Cardiac ventricle fibroblast (primary cell): ENCODE measurements around the gene RNF183. TPM values are rescaled to one million over a fixed set of nuclear protein-coding genes. Genes with fewer than 3 reads are reported as not detected.

Experiments
- total RNA-seq: library from RNA; depleted of rRNA; stranded (reverse); fragments of >200 nt; gene quantifications from 2 replicates; pipeline ENCODE4 v1.2.3, GENCODE V29; 2015

RNF183 gene
- not detected in 2 replicates for total RNA-seq

DNA sequence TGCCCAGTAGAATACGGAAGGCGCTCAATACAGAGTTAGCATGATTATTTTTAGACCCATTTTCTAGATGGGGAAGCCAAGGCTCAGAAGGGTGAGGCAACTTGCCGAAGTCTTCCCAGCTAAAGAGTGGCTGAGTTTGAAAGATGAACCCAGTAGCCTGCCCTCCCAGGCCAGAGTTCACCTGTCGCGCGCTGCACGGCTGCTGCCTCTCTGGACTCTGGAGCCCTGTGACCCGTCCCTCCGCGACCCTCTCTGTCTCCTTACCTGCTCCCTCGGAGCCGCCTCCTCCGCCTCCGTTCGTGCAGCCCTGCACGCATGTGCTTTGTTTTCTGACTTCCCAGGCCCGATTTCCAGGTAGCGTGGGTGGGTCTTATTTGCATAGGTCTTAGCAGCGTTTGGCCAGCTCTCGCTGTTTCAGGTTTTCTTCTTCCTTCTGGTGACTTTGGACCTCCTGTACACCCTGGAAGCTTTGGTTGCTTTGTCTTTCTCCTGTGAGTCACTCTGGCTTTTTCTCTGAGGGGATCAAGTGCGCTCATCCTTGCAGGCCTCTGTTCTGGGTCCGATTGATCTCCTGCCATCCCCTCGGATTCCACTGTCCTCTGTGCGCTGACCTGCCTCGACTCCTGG is at the start of gene RNF183:
TSS of gene RNF183 (minus strand) at position 585 of the 627 bp plus-strand sequence. CDS start 5,192 bp downstream, outside the sequence.

DNA sequence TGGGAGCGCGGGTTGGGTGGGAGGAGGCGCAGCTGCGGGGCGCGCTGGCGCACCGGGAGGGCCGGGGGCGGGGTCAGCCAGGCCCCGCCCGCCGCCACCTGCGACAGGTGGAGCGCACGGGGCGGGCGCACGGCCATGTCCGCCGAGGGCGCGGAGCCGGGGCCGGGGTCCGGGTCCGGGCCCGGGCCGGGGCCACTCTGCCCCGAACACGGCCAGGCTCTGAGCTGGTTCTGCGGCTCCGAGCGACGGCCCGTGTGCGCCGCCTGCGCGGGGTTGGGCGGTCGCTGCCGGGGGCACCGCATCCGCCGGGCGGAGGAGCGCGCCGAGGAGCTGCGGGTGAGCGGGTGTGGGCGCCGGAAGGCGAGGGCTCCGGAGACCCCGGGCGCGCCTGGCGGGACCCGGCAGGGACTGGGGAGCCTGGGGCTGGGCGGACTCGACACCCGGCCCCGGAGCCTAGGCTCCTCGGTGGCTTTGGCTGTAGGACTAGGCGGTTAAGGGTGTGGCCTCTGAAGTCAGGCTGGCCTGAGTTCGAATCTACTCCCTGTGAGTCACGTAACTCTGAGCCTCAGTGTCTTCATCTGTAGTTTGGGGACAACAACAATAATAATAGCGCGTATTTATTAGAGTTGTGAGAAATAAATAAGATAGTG is 46.4 kb upstream of the RNF183 start, which contains the start of gene BSPRY:
TSS of gene BSPRY (plus strand) at position 97 of the 650 bp plus-strand sequence. CDS start at position 136, 39 bp downstream.

DNA sequence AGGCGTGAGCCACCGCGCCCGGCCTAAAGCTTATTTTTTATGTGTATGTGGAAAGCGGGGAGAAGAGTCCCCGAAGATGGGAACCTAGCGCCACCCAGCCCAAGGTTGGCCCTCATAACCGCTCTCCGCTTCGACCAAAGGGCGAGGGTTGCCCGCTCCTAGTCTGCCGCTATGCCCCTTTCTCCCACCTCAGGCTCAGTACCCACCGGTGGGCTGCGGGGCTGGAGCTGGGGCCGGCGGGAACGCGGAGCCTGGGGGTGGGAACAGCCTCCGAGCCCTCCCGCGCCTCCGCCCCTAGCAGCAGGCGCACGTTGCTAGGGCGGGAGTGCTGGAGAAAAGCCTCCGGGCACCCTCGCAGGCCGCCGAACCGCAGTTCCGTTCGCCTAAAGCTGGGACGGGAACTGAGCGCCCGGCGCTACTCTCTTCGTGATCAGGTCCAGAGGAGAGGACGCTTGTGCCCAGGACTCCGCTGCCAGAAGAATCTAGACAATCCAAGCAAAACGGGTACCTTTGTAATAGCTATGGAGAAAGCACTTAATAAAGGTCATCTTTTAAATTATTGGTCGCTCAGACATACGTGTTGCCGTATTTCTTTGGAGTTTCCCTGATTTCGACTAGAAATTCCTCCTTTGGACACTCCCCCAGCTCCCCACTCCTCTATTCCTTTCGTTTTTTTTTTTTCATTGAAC is 37.0 kb upstream of the RNF183 start, which contains the start of gene WDR31:
TSS of gene WDR31 (minus strand) at position 265 of the 689 bp plus-strand sequence. CDS start 8,253 bp downstream, outside the sequence.

DNA sequence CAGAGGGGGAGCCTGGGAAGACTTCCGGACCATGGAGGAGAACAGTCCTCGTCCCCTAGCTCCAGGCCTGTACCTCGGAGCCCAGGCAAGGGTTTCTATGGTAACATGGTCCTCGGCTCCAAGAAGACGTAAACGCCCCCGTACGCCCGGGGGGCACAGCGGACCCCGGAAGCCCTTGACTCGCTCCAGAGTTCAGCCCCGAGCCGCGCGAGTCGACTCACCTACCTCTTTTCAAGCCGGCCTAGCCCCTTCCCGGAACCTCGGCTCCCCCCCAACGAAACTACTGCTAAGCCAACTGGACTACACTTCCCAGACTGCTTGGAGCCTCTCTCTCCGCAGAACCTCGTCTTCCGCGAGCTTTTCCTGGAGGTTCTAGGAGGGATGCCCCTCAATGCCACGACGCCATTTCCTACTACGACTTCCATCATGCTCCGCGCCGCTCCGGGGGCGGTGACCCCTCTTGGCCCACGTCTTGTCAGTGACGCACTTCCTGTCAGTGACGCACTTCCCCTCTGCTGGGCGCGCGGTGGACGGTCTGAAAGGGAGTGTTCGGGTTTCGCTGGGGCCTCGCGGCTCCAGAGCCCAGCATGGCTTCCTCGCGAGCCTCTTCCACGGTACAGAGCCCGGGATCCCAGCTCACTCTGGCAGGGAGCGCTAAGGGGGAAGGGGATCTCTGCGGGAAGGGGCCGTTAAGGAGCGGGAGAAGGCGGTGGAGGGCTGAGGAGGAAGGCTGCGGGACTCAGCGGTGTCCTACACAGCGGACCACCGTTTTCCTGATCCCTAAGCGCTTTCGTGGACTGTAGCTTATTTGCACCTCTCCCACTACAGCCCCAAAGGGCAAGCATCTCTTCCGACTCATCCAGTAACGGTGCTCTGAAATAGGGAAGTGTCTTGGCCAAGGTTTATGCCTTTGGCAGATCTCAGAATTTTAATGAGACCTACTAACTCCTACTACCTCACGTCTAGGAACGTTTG is 27.7 kb downstream of the RNF183 start, which contains the start of the genes CDC26 and PRPF4:
TSS of gene CDC26 (minus strand) at position 416 of the 975 bp plus-strand sequence. CDS start 3,065 bp downstream, outside the sequence.
TSS of gene PRPF4 (plus strand) at position 502 of the 975 bp plus-strand sequence. CDS start at position 588, 86 bp downstream.

Other genes starting within 250 kb of the RNF183 start
- 1.1 and 1.4 TPM in 2 replicates for gene ZFP37, start 246.7 kb downstream of the RNF183 start, total RNA-seq
- gene SLC31A2, start 152.4 kb downstream of the RNF183 start, total RNA-seq, result 3.0 and 3.7 TPM in 2 replicates
- 14.3 and 17.8 TPM in 2 replicates for gene FKBP15, start 82.1 kb downstream of the RNF183 start, total RNA-seq
- gene SLC31A1, start 81.8 kb downstream of the RNF183 start, total RNA-seq, result 19.0 and 20.5 TPM in 2 replicates
- gene CDC26, start 27.8 kb downstream of the RNF183 start, total RNA-seq, result 34.8 and 38.0 TPM in 2 replicates
- 16.5 and 19.2 TPM in 2 replicates for gene PRPF4, start 27.7 kb downstream of the RNF183 start, total RNA-seq
- gene WDR31, start 36.9 kb upstream of the RNF183 start, total RNA-seq, result 0.81 and 0.98 TPM in 2 replicates
- gene BSPRY, start 46.2 kb upstream of the RNF183 start, total RNA-seq, result not detected in 2 replicates
- 9.6 and 10.0 TPM in 2 replicates for gene HDHD3, start 73.6 kb upstream of the RNF183 start, total RNA-seq
- gene ALAD, start 97.9 kb upstream of the RNF183 start, total RNA-seq, result 21.7 and 25.5 TPM in 2 replicates
- gene POLE3, start 107.3 kb upstream of the RNF183 start, total RNA-seq, result 13.5 and 19.0 TPM in 2 replicates
- gene C9orf43, start 107.4 kb upstream of the RNF183 start, total RNA-seq, result 0.24 and 0.44 TPM in 2 replicates
- gene RGS3, start 160.4 kb upstream of the RNF183 start, total RNA-seq, result 15.5 and 27.3 TPM in 2 replicates